IMR-90 (cell line): Measurements from ENCODE around the gene NES. TPM values are rescaled to one million over a fixed set of nuclear protein-coding genes. Genes with fewer than 3 reads are reported as not detected.

Source experiments
- ATAC-seq: fragments of 200-7000 bp; cut with Tn5 transposase; 2 replicates; pipeline ENCODE4 v1.9.1; 2020; ENCODE audit warnings: low read depth, mild to moderate bottlenecking, moderate library complexity
- BruUV-seq: library from RNA; stranded (reverse); fragments of 400-500 nt; replicated peaks from 2 replicates; lab custom pipeline; 2021; lab: Mats Ljungman, UMichigan
- CTCF ChIA-PET: fragments of 300-600 bp; formaldehyde crosslinking; extraction: SDS; loops from one replicate; lab custom pipeline; 2021; ENCODE audit warnings: antibody characterized with exemption; lab: Yijun Ruan, JAX
- POLR2A ChIA-PET: fragments of 300-600 bp; sonication (Branson Sonifier 250); formaldehyde crosslinking; loops from one replicate; lab custom pipeline; 2022; ENCODE audit warnings: antibody characterized with exemption; ENCODE audit not compliant: unreplicated experiment; lab: Charles Lee
- DNase-seq: peaks from one replicate; pipeline ENCODE4 v3.0.0; 2013
- H2AFZ ChIP-seq: replicated peaks from 2 replicates; pipeline ENCODE3; 2013; ENCODE audit warnings: low read length, mild to moderate bottlenecking; ENCODE audit not compliant: poor library complexity
- H2AK5ac ChIP-seq: 2 replicates; pipeline ENCODE4 v1.6.1; 2013; ENCODE audit warnings: low read depth, low read length, inconsistent platforms
- H2AK9ac ChIP-seq: replicated peaks from 2 replicates; pipeline ENCODE3; 2013; ENCODE audit warnings: mild to moderate bottlenecking, low read depth, low read length, moderate library complexity; ENCODE audit not compliant: poor library complexity
- H2BK120ac ChIP-seq: 2 replicates; pipeline ENCODE4 v1.6.1; 2013; ENCODE audit warnings: low read depth, low read length, inconsistent platforms
- H2BK15ac ChIP-seq: 3 replicates; pipeline ENCODE4 v1.6.1; 2013; ENCODE audit warnings: low read depth, low read length, inconsistent platforms
- H2BK20ac ChIP-seq: 2 replicates; pipeline ENCODE4 v1.6.1; 2013; ENCODE audit warnings: low read depth, mild to moderate bottlenecking, inconsistent platforms, low read length, moderate library complexity
- H2BK5ac ChIP-seq: 2 replicates; pipeline ENCODE4 v1.6.1; 2013; ENCODE audit warnings: mild to moderate bottlenecking, low read depth, low read length, inconsistent platforms; ENCODE audit not compliant: poor library complexity, severe bottlenecking
- H3K14ac ChIP-seq: replicated peaks from 2 replicates; pipeline ENCODE4 v1.6.1; 2013; ENCODE audit warnings: low read depth, low read length, inconsistent platforms
- H3K18ac ChIP-seq: 2 replicates; pipeline ENCODE4 v1.6.1; 2013; ENCODE audit warnings: low read depth, low read length, control low read depth
- H3K23ac ChIP-seq: 2 replicates; pipeline ENCODE4 v1.6.1; 2013; ENCODE audit warnings: low read depth, low read length, inconsistent platforms
- H3K27ac ChIP-seq: 2 replicates; pipeline ENCODE4 v1.5.1; 2013; ENCODE audit warnings: mild to moderate bottlenecking, control low read depth, low read length; ENCODE audit not compliant: insufficient read depth
- H3K27me3 ChIP-seq: 2 replicates; pipeline ENCODE4 v1.6.1; 2013; ENCODE audit warnings: low read length; ENCODE audit not compliant: control insufficient read depth, insufficient read depth
- H3K36me3 ChIP-seq: 2 replicates; pipeline ENCODE4 v1.6.1; 2013; ENCODE audit warnings: low read length, mixed read lengths; ENCODE audit not compliant: control insufficient read depth, insufficient read depth
- H3K4ac ChIP-seq: 2 replicates; pipeline ENCODE4 v1.6.1; 2013; ENCODE audit warnings: low read depth, low read length, inconsistent platforms
- H3K4me1 ChIP-seq: 2 replicates; pipeline ENCODE4 v1.6.1; 2013; ENCODE audit warnings: low read length, mixed read lengths; ENCODE audit not compliant: control insufficient read depth, insufficient read depth
- H3K4me2 ChIP-seq: 2 replicates; pipeline ENCODE4 v1.6.1; 2013; ENCODE audit warnings: low read depth, mild to moderate bottlenecking, control low read depth, low read length, moderate library complexity
- H3K4me3 ChIP-seq: 2 replicates; pipeline ENCODE4 v1.5.1; 2013; ENCODE audit warnings: low read depth, mild to moderate bottlenecking, control low read depth, low read length, moderate library complexity; ENCODE audit not compliant: insufficient read depth
- H3K56ac ChIP-seq: 2 replicates; pipeline ENCODE4 v1.6.1; 2013; ENCODE audit warnings: low read length, inconsistent platforms; ENCODE audit not compliant: insufficient read depth; ENCODE audit errors: extremely low read depth
- H3K79me1 ChIP-seq, 2 experiments: 2 replicates each; pipeline ENCODE4 v1.6.1; 2013; ENCODE audit warnings: low read length in 2 of 2, inconsistent platforms in 1 of 2, low read depth in 1 of 2
- H3K9ac ChIP-seq: 2 replicates; pipeline ENCODE4 v1.6.1; 2013; ENCODE audit warnings: low read depth, low read length, control low read depth
- H3K9me1 ChIP-seq: 2 replicates; pipeline ENCODE4 v1.6.1; 2013; ENCODE audit warnings: low read length, inconsistent platforms; ENCODE audit not compliant: insufficient read depth
- H3K9me3 ChIP-seq: 2 replicates; pipeline ENCODE4 v1.6.1; 2013; ENCODE audit warnings: low read length; ENCODE audit not compliant: control insufficient read depth, insufficient read depth
- H4K20me1 ChIP-seq: 2 replicates; pipeline ENCODE4 v1.6.1; 2013; ENCODE audit warnings: low read length, inconsistent platforms; ENCODE audit not compliant: insufficient read depth
- H4K5ac ChIP-seq: 2 replicates; pipeline ENCODE4 v1.6.1; 2013; ENCODE audit warnings: mild to moderate bottlenecking, low read depth, low read length, control low read depth
- H4K8ac ChIP-seq, 2 experiments: 2 replicates each; pipeline ENCODE4 v1.6.1; 2013; ENCODE audit warnings: low read depth in 2 of 2, low read length in 2 of 2, control low read depth in 1 of 2, inconsistent platforms in 1 of 2
- H4K91ac ChIP-seq: 2 replicates; pipeline ENCODE4 v1.6.1; 2013; ENCODE audit warnings: low read depth, low read length, inconsistent platforms; ENCODE audit not compliant: insufficient read depth
- BHLHE40 ChIP-seq: fragments of 150-350 bp; IDR thresholded peaks from 2 replicates; pipeline ENCODE4 v1.6.1; 2016; ENCODE audit warnings: mild to moderate bottlenecking, low read depth, low read length
- CEBPB ChIP-seq: IDR thresholded peaks from 2 replicates; pipeline ENCODE4 v1.6.1; 2012; ENCODE audit warnings: low read depth, low read length, improper control_type of control experiment
- FOS ChIP-seq: fragments of 150-350 bp; IDR thresholded peaks from 2 replicates; pipeline ENCODE4 v1.6.1; 2016; ENCODE audit warnings: low read depth, low read length
- MAFK ChIP-seq: IDR thresholded peaks from 2 replicates; pipeline ENCODE4 v1.6.1; 2012; ENCODE audit warnings: low read depth, low read length, improper control_type of control experiment
- MAZ ChIP-seq: IDR thresholded peaks from 2 replicates; pipeline ENCODE4 v1.6.1; 2012; ENCODE audit warnings: low read depth, mild to moderate bottlenecking, low read length, improper control_type of control experiment, moderate library complexity, borderline replicate concordance
- NFE2L2 ChIP-seq: fragments of 150-350 bp; IDR thresholded peaks from 2 replicates; pipeline ENCODE4 v1.6.1; 2016; ENCODE audit warnings: low read depth, mild to moderate bottlenecking, low read length
- POLR2A ChIP-seq: IDR thresholded peaks from 2 replicates; pipeline ENCODE4 v1.6.1; 2012; ENCODE audit warnings: mild to moderate bottlenecking, low read depth, low read length
- RAD21 ChIP-seq: IDR thresholded peaks from 2 replicates; pipeline ENCODE4 v1.6.1; 2012; ENCODE audit warnings: low read length, improper control_type of control experiment
- RCOR1 ChIP-seq: IDR thresholded peaks from 2 replicates; pipeline ENCODE4 v1.6.1; 2012; ENCODE audit warnings: mild to moderate bottlenecking, low read length, improper control_type of control experiment; ENCODE audit not compliant: insufficient replicate concordance
- RFX5 ChIP-seq: IDR thresholded peaks from 2 replicates; pipeline ENCODE4 v1.8.0; 2012; ENCODE audit warnings: low read depth, mild to moderate bottlenecking, low read length, moderate library complexity
- SMC3 ChIP-seq: fragments of 150-350 bp; IDR thresholded peaks from 2 replicates; pipeline ENCODE4 v1.6.1; 2016; ENCODE audit warnings: low read depth, mild to moderate bottlenecking, antibody characterized with exemption, low read length, moderate library complexity
- WGBS, 2 experiments: methylation state at CpG; one replicate each; pipeline versions ENCODE4 v1.1.5 to v1.1.7; 2013; ENCODE audit warnings: missing lambda C conversion rate in 2 of 2; ENCODE audit not compliant: insufficient read length in 1 of 2; ENCODE audit errors: extremely low coverage in 2 of 2; 5-methylcytosine and 5-hydroxymethylcytosine counted together
- dilution Hi-C: fragments of 300-500 bp; cut with HindIII; formaldehyde crosslinking; loops from one replicate; pipeline ENCODE4 v1.14.3; 2018; ENCODE audit warnings: low sequenced_read_pairs; ENCODE audit not compliant: unreplicated experiment
- in situ Hi-C: fragments of 300-500 bp; cut with MboI; formaldehyde crosslinking; loops from 3 replicates; pipeline ENCODE4 v1.14.3; 2019; ENCODE audit warnings: low sequenced_read_pairs, inconsistent platforms, mixed read lengths
- intact Hi-C: fragments of 100-400 bp; cut with micrococcal nuclease; formaldehyde crosslinking; loops from 2 replicates; pipeline ENCODE4 v1.10.0; 2022
- polyA plus RNA-seq, 3 experiments: library from polyadenylated mRNA; depleted of rRNA; stranded (reverse); fragments of >200 nt; gene quantifications; 2 replicates each; pipeline ENCODE4 v1.2.3, GENCODE V29; 2012; ENCODE audit warnings: low replicate concordance in 1 of 3
- total RNA-seq: library from RNA; depleted of rRNA; stranded (reverse); fragments of >200 nt; gene quantifications from 2 replicates; pipeline ENCODE4 v1.2.3, GENCODE V29; 2012
- TF ChIP-seq, protein P1 (sequence below): fragments of 150-350 bp; IDR thresholded peaks from 2 replicates; pipeline ENCODE4 v1.6.1; 2017; ENCODE audit warnings: mild to moderate bottlenecking, antibody characterized with exemption, low read length, low read depth
- TF ChIP-seq, protein P2 (sequence below): fragments of 150-350 bp; IDR thresholded peaks from 2 replicates; pipeline ENCODE4 v1.6.1; 2016; ENCODE audit warnings: low read depth, mild to moderate bottlenecking, low read length, moderate library complexity, borderline replicate concordance
- TF ChIP-seq, protein P3 (sequence below): conservative IDR thresholded peaks from 2 replicates; pipeline ENCODE4 v1.5.1; 2012; ENCODE audit warnings: mild to moderate bottlenecking, low read depth, low read length, improper control_type of control experiment

NES gene
- total and polyA plus RNA-seq, 2 of the 4 experiments (the other 2 are of a cell fraction): 25.3 to 40.1 TPM

DNA sequence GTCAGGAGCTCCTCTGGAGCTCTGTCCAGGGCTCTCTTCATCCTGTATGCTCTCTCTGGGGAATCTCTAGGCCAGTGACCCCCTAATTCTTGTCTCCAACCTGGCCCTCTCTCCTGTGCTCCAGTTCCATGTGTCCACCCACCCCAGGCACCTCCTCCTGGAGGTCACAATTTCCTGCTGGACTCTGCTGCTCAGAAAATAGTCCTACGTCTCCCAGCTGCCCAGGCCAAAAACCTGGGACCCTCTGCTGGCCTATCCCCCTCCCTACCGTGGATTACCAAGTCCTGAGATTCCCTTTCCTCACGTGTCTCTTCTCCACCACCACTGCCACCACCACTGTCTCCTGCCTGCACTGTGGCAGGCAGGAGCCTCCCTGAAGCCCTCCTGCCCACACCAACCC lies 11.7 kb downstream of the NES start:
- H4K5ac ChIP-seq: peak overlapping the region; percentile 64
- H2BK20ac ChIP-seq: peak overlapping the region; percentile 71
- intact Hi-C loops: no loop called here
- peak overlapping the region; percentile 19 for H3K18ac ChIP-seq
- peak overlapping the region; percentile 66; the same call in 1 of the 3 replicates for H2BK15ac ChIP-seq
- no peak overlapping the region for H3K56ac ChIP-seq
- peak overlapping the region; percentile 76 for H2AK5ac ChIP-seq
- peak overlapping the region; percentile 40; the same call in 1 of the 2 replicates for H3K27ac ChIP-seq
- no peaks in the 10 kb centered on the region for H3K36me3 ChIP-seq
- no TSS peak for BruUV-seq
- H4K91ac ChIP-seq: peak overlapping the region; percentile 90
- no peaks in the 10 kb centered on the region for H3K9me3 ChIP-seq
- H3K9me1 ChIP-seq: peaks cover 24% of the 10 kb centered on the region
- peak overlapping the region; percentile 77 for H2AFZ ChIP-seq
- H3K23ac ChIP-seq: peak overlapping the region; percentile 39
- 69% methylated on average over 2 of the region's 3 CpGs; no CpG with 5 or more reads in 1 of the 2 experiments for WGBS, 2 experiments
- ATAC-seq: no peak
- H2BK5ac ChIP-seq: peak overlapping the region; percentile 28
- H2BK120ac ChIP-seq: peak overlapping the region; percentile 96
- peak overlapping the region; percentile 88 for H3K4ac ChIP-seq
- no peak for DNase-seq
- TF ChIP-seq MAFK (no peak), POLR2A (no peak), MAZ (no peak), SMC3 (no peak), RFX5 (no peak), RAD21 (no peak), BHLHE40 (no peak), CEBPB (no peak), NFE2L2 (no peak), FOS (no peak), RCOR1 (no peak)
- TF ChIP-seq, protein P1, sequence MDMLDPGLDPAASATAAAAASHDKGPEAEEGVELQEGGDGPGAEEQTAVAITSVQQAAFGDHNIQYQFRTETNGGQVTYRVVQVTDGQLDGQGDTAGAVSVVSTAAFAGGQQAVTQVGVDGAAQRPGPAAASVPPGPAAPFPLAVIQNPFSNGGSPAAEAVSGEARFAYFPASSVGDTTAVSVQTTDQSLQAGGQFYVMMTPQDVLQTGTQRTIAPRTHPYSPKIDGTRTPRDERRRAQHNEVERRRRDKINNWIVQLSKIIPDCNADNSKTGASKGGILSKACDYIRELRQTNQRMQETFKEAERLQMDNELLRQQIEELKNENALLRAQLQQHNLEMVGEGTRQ: no peak
- TF ChIP-seq, protein P2, sequence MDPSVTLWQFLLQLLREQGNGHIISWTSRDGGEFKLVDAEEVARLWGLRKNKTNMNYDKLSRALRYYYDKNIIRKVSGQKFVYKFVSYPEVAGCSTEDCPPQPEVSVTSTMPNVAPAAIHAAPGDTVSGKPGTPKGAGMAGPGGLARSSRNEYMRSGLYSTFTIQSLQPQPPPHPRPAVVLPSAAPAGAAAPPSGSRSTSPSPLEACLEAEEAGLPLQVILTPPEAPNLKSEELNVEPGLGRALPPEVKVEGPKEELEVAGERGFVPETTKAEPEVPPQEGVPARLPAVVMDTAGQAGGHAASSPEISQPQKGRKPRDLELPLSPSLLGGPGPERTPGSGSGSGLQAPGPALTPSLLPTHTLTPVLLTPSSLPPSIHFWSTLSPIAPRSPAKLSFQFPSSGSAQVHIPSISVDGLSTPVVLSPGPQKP: no peak
- TF ChIP-seq, protein P3, sequence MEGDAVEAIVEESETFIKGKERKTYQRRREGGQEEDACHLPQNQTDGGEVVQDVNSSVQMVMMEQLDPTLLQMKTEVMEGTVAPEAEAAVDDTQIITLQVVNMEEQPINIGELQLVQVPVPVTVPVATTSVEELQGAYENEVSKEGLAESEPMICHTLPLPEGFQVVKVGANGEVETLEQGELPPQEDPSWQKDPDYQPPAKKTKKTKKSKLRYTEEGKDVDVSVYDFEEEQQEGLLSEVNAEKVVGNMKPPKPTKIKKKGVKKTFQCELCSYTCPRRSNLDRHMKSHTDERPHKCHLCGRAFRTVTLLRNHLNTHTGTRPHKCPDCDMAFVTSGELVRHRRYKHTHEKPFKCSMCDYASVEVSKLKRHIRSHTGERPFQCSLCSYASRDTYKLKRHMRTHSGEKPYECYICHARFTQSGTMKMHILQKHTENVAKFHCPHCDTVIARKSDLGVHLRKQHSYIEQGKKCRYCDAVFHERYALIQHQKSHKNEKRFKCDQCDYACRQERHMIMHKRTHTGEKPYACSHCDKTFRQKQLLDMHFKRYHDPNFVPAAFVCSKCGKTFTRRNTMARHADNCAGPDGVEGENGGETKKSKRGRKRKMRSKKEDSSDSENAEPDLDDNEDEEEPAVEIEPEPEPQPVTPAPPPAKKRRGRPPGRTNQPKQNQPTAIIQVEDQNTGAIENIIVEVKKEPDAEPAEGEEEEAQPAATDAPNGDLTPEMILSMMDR: no peak
- no peak overlapping the region for H3K9ac ChIP-seq
- H3K14ac ChIP-seq: peak overlapping the region; percentile 84
- peak overlapping the region; percentile 70 for H2AK9ac ChIP-seq
- peaks cover 0 to 39% of the 10 kb centered on the region in 2 experiments; a peak in 2 of 4 replicates for H3K79me1 ChIP-seq
- CTCF ChIA-PET: interaction anchor here (0.6 to 1.1 kb wide), 3 partner anchors 11 to 39 kb away, joined by 3 to 5 read pairs (median 3); no protein-coding TSS in a partner anchor
- no peaks in the 10 kb centered on the region; the same call in 1 of the 2 replicates for H4K20me1 ChIP-seq
- peak overlapping the region; percentile 75 to 97 for H4K8ac ChIP-seq
- in situ Hi-C loops: no loop called here
- dilution Hi-C loops: no loop called here
- peaks cover 58% of the 10 kb centered on the region for H3K4me1 ChIP-seq
- H3K4me3 ChIP-seq: no peak overlapping the region
- no peak overlapping the region for H3K4me2 ChIP-seq
- no peaks in the 10 kb centered on the region for H3K27me3 ChIP-seq
- POLR2A ChIA-PET: interaction anchor here (0.6 to 2.1 kb wide), 3 partner anchors 8 to 149 kb away, joined by 5 to 22 read pairs (median 6); partner anchors contain the start of gene NES
